Esophagus squamous epithelium (tissue), 4 donors: ENCODE data around the gene PCP4.

Experiments used
- CTCF ChIP-seq, 6 experiments: fragments of 450-650 bp in 4 of 6; fragments of 200-600 bp in 2 of 6; sonication (generic) in 2 of 6; IDR thresholded peaks; one replicate each; pipeline ENCODE4 v1.5.1; 2016 to 2019; ENCODE audit warnings: antibody characterized with exemption in 6 of 6, mild to moderate bottlenecking in 4 of 6, moderate library complexity in 4 of 6
- POLR2A ChIP-seq, 4 donors: fragments of 450-650 bp; IDR thresholded peaks; one replicate each; pipeline ENCODE4 v1.6.1; 2017; ENCODE audit warnings: antibody characterized with exemption in 4 of 4, mild to moderate bottlenecking in 4 of 4, moderate library complexity in 3 of 4

DNA sequence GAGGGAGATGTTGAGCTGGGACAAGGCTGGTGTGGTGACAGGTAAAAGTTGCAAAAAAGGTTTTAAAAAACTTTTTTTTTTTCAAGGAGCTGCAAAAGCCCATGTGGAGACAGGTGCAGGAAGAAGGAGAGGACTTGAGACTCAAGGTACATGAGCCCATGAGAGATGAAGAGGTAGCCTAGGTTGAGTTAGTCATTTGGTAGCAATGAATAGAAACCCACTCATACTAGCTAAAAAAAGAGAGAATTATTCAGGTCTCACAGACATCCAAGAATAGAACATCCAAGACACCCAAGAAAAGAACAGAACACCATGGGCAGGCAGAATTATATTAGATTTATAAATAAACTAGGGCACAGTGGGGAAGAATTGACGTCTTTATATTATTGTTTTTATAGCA lies 65.1 kb downstream of the PCP4 start:
- no peak for TF ChIP-seq CTCF (IDR thresholded peaks at IDR 0.05)
- TF ChIP-seq POLR2A (IDR thresholded peaks at IDR 0.05) = no peak
